Tibial artery (tissue), 4 donors: ENCODE results near the gene LUZP1.

Experiments
- DNase-seq, 2 donors: peaks; one replicate each; pipeline ENCODE4 v3.0.0-alpha.2; 2019
- H3K27ac ChIP-seq, 2 donors: fragments of 200-600 bp; sonication (generic) in 1 of 2; 1 replicate in 1 of 2; 2 replicates in 1 of 2; pipeline ENCODE4 v1.5.1; 2018 to 2019; ENCODE audit warnings: mild to moderate bottlenecking in 1 of 2
- H3K27me3 ChIP-seq, 2 donors: fragments of 200-600 bp; sonication (generic) in 1 of 2; one replicate each; pipeline versions ENCODE4 v1.5.1 to v1.6.0; 2016 to 2019
- H3K36me3 ChIP-seq, 3 donors: fragments of 200-600 bp; sonication (generic) in 2 of 3; one replicate each; pipeline ENCODE4 v1.5.1; 2016 to 2019; ENCODE audit warnings: mild to moderate bottlenecking in 2 of 3
- H3K4me1 ChIP-seq, 4 donors: fragments of 200-600 bp; sonication (generic) in 2 of 4; 1 replicate in 3 of 4; 2 replicates in 1 of 4; pipeline ENCODE4 v1.5.1; 2016 to 2019
- H3K4me3 ChIP-seq, 2 donors: fragments of 200-600 bp; sonication (generic) in 1 of 2; 1 replicate in 1 of 2; 2 replicates in 1 of 2; pipeline ENCODE4 v1.5.1; 2018 to 2019; ENCODE audit warnings: mild to moderate bottlenecking in 2 of 2
- H3K9me3 ChIP-seq, 3 donors: fragments of 200-600 bp; sonication (generic) in 1 of 3; one replicate each; pipeline ENCODE4 v1.5.1; 2016 to 2019
- intact Hi-C: fragments of 100-400 bp; cut with DNase I; formaldehyde crosslinking; loops from one replicate; pipeline ENCODE4 v1.15.0; 2023; ENCODE audit warnings: low total_unique reads
- TF ChIP-seq, protein P1 (sequence below), 2 experiments: fragments of 200-600 bp in 1 of 2; fragments of 450-650 bp in 1 of 2; IDR thresholded peaks; one replicate each; pipeline ENCODE4 v1.5.1; 2017 to 2019; ENCODE audit warnings: antibody characterized with exemption in 2 of 2, mild to moderate bottlenecking in 1 of 2, moderate library complexity in 1 of 2

Gene LUZP1

DNA sequence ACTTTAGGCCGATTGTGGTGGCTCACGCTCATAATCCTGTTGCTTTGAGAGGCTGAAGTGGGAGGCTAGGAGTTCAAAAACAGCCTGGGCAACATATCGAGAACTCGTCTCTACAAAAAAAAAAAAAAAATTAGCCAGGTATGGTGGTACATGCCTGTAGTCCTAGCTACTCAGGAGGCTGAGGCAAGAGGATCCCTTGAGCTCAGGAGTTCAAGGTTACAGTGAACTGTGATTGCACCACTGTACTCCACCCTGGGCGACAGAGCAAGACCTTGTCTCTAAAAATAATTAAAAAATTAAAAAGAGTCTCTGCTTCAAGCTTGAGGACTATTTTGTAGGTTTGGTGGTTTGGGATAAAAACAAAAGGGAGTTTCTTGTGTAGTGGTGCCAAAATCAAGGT, 128.1 kb downstream of the LUZP1 start:
- DNase-seq = no peak
- Histone ChIP-seq H3K9me3 (no peaks in the 10 kb centered on the region), H3K27ac (no peak overlapping the region), H3K36me3 (peaks cover 0 to 5% (median 0%) of the 10 kb centered on the region in 3 donors), H3K4me1 (peaks cover 0 to 13% (median 5%) of the 10 kb centered on the region in 4 donors), H3K27me3 (no peaks in the 10 kb centered on the region), H3K4me3 (no peak overlapping the region)
- intact Hi-C loops = no loop called here
- TF ChIP-seq, protein P1, sequence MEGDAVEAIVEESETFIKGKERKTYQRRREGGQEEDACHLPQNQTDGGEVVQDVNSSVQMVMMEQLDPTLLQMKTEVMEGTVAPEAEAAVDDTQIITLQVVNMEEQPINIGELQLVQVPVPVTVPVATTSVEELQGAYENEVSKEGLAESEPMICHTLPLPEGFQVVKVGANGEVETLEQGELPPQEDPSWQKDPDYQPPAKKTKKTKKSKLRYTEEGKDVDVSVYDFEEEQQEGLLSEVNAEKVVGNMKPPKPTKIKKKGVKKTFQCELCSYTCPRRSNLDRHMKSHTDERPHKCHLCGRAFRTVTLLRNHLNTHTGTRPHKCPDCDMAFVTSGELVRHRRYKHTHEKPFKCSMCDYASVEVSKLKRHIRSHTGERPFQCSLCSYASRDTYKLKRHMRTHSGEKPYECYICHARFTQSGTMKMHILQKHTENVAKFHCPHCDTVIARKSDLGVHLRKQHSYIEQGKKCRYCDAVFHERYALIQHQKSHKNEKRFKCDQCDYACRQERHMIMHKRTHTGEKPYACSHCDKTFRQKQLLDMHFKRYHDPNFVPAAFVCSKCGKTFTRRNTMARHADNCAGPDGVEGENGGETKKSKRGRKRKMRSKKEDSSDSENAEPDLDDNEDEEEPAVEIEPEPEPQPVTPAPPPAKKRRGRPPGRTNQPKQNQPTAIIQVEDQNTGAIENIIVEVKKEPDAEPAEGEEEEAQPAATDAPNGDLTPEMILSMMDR (IDR thresholded peaks at IDR 0.05) = no peak

DNA sequence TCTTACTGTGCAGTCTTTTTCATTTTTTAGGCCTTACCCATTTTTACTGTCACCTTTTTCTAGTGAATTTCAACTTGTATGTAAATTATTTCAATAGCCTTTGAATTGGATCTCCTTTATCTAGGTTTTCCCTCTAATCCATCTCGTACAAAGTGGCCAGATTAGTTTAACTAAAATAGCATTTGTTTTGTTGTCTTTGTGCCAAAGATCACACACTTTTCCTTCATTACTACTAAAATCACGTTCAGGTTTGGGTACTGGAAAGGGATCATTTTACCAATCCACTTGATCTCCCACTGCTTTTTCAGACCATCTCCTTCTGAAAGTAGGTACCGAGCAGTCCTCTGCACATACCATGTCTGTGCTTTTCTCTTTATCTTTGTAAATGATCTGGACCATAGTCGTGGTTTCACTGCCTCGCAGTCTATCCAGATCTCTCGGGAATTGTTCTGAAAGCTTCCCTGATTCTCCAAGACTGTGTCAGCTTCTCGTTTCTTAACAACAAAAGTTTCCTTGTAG, 129.3 kb downstream of the LUZP1 start:
- no peak for DNase-seq
- TF ChIP-seq, protein P1 (IDR thresholded peaks at IDR 0.05) = no peak
- intact Hi-C loops = no loop called here
- H3K9me3 ChIP-seq = no peaks in the 10 kb centered on the region
- H3K4me1 ChIP-seq = peaks cover 0 to 13% (median 5%) of the 10 kb centered on the region in 4 donors
- H3K4me3 ChIP-seq = no peak overlapping the region
- H3K27me3 ChIP-seq = no peaks in the 10 kb centered on the region
- peaks cover 0 to 2% (median 0%) of the 10 kb centered on the region in 3 donors for H3K36me3 ChIP-seq
- H3K27ac ChIP-seq = no peak overlapping the region

GRCh38 chr1:23037081-23037740, 131.4 kb downstream of the LUZP1 start:
- H3K27me3 ChIP-seq = no peaks in the 10 kb centered on the region
- no peaks in the 10 kb centered on the region for H3K36me3 ChIP-seq
- intact Hi-C loops = no loop called here
- peaks cover 0 to 13% (median 5%) of the 10 kb centered on the region in 4 donors for H3K4me1 ChIP-seq
- TF ChIP-seq, protein P1 (IDR thresholded peaks at IDR 0.05) = no peak
- no peak overlapping the region for H3K27ac ChIP-seq
- no peaks in the 10 kb centered on the region for H3K9me3 ChIP-seq
- no peak for DNase-seq
- H3K4me3 ChIP-seq = no peak overlapping the region

GRCh38 chr1:23035823-23036452, 132.7 kb downstream of the LUZP1 start:
- Histone ChIP-seq H3K36me3 (no peaks in the 10 kb centered on the region), H3K9me3 (no peaks in the 10 kb centered on the region), H3K27ac (no peak overlapping the region), H3K4me1 (peaks cover 0 to 13% (median 5%) of the 10 kb centered on the region in 4 donors), H3K4me3 (no peak overlapping the region), H3K27me3 (no peaks in the 10 kb centered on the region)
- no peak for DNase-seq
- intact Hi-C loops = no loop called here
- TF ChIP-seq, protein P1 (IDR thresholded peaks at IDR 0.05) = no peak
